Liver (tissue), 3 donors: ENCODE data around the gene RNF38.

Experiments used
- CTCF ChIP-seq: fragments of 150-350 bp; IDR thresholded peaks from 2 replicates; pipeline ENCODE4 v1.5.1; 2017; ENCODE audit warnings: improper control_type of control experiment, low read depth, low read length; ENCODE audit not compliant: missing input control
- GABPA ChIP-seq, 2 donors: IDR thresholded peaks in 1 of 2; conservative IDR thresholded peaks in 1 of 2; 2 replicates each; pipeline ENCODE4 v1.6.1; 2016; ENCODE audit warnings: antibody characterized with exemption in 2 of 2, mild to moderate bottlenecking in 1 of 2, moderate library complexity in 1 of 2
- ZBTB33 ChIP-seq: IDR thresholded peaks from 2 replicates; pipeline ENCODE4 v1.6.1; 2016; ENCODE audit warnings: antibody characterized with exemption
- donor health status: healthy.
- donor health status: healthy.

- TF ChIP-seq GABPA (IDR thresholded peaks at IDR 0.05 in 1 of 2, conservative IDR thresholded peaks at IDR 0.05 in 1 of 2), result no peak
- TF ChIP-seq CTCF, result no peak
- no peak for TF ChIP-seq ZBTB33
These were observed 77.6 kb downstream of the RNF38 start for GRCh38 chr9:36322462-36322861.
